Hepatocyte (in vitro differentiated cells): ENCODE data around the gene HOXC11. TPM values are rescaled to one million over a fixed set of nuclear protein-coding genes. Genes with fewer than 3 reads are reported as not detected.

ENCODE experiments used
- DNase-seq: peaks from one replicate; pipeline ENCODE4 v3.0.0-alpha.2; 2016; ENCODE audit warnings: low spot score
- H2AFZ ChIP-seq: fragments of 200-600 bp; sonication (generic); 2 replicates; pipeline ENCODE4 v1.6.0; 2016; ENCODE audit warnings: antibody characterized with exemption, mild to moderate bottlenecking
- H3K27ac ChIP-seq: fragments of 200-600 bp; sonication (generic); 2 replicates; pipeline ENCODE4 v1.5.1; 2016; ENCODE audit warnings: mild to moderate bottlenecking
- H3K27me3 ChIP-seq: fragments of 200-600 bp; sonication (generic); 2 replicates; pipeline ENCODE4 v1.6.1; 2016
- H3K36me3 ChIP-seq: fragments of 200-600 bp; sonication (generic); replicated peaks from 2 replicates; pipeline ENCODE4 v1.5.1; 2016; ENCODE audit warnings: low read depth; ENCODE audit not compliant: insufficient read depth
- H3K4me1 ChIP-seq: fragments of 200-600 bp; sonication (generic); 2 replicates; pipeline ENCODE4 v1.5.1; 2016; ENCODE audit warnings: mild to moderate bottlenecking, moderate library complexity; ENCODE audit not compliant: insufficient read depth
- H3K4me2 ChIP-seq: fragments of 200-600 bp; sonication (generic); 2 replicates; pipeline ENCODE4 v1.6.0; 2016
- H3K4me3 ChIP-seq: fragments of 200-600 bp; sonication (generic); 2 replicates; pipeline ENCODE4 v1.5.1; 2016; ENCODE audit warnings: mild to moderate bottlenecking
- H3K79me2 ChIP-seq: fragments of 200-600 bp; sonication (generic); 2 replicates; pipeline ENCODE4 v1.6.0; 2017; ENCODE audit warnings: mild to moderate bottlenecking
- H3K9me2 ChIP-seq: fragments of 200-600 bp; sonication (generic); replicated peaks from 2 replicates; pipeline ENCODE4 v1.6.0; 2017; ENCODE audit warnings: mild to moderate bottlenecking; ENCODE audit not compliant: insufficient read depth
- H3K9me3 ChIP-seq: fragments of 200-600 bp; sonication (generic); 2 replicates; pipeline ENCODE4 v1.5.1; 2016; ENCODE audit warnings: low read depth, mild to moderate bottlenecking
- H4K20me1 ChIP-seq: fragments of 200-600 bp; sonication (generic); 2 replicates; pipeline ENCODE4 v1.6.0; 2016; ENCODE audit warnings: mild to moderate bottlenecking; ENCODE audit not compliant: insufficient read depth, poor library complexity, severe bottlenecking
- CTCF ChIP-seq: fragments of 200-600 bp; sonication (generic); IDR thresholded peaks from 2 replicates; pipeline ENCODE4 v1.5.1; 2016; ENCODE audit warnings: antibody characterized with exemption, mild to moderate bottlenecking; ENCODE audit not compliant: poor library complexity
- EZH2 ChIP-seq: fragments of 200-600 bp; sonication (generic); IDR thresholded peaks from 2 replicates; pipeline ENCODE4 v1.6.1; 2016; ENCODE audit warnings: antibody characterized with exemption, mild to moderate bottlenecking, borderline replicate concordance
- EZH2phosphoT487 ChIP-seq: fragments of 200-600 bp; sonication (generic); IDR thresholded peaks from one replicate; pipeline ENCODE4 v1.6.1; 2018; ENCODE audit warnings: antibody characterized with exemption, mild to moderate bottlenecking, low read depth, moderate library complexity; ENCODE audit not compliant: unreplicated experiment, severe bottlenecking
- WGBS: methylation state at CpG from one replicate; pipeline ENCODE4 v1.1.6; 2016; ENCODE audit warnings: low lambda C conversion rate; ENCODE audit errors: missing lambda C conversion rate; 5-methylcytosine and 5-hydroxymethylcytosine counted together
- polyA plus RNA-seq: library from polyadenylated mRNA; unstranded; fragments of >200 nt; fragmentation: Nextera tagmentation; extraction: Ambion mirVana; gene quantifications from 2 replicates; pipeline ENCODE4 v1.2.1, GENCODE V29; 2016
- total RNA-seq: library from RNA; depleted of rRNA; stranded (reverse); fragments of >200 nt; gene quantifications from 2 replicates; pipeline ENCODE4 v1.2.3, GENCODE V29; 2014

The HOXC11 gene
- total and polyA plus RNA-seq, 2 experiments from 2014 or later, result 0.63 to 1.3 TPM

DNA sequence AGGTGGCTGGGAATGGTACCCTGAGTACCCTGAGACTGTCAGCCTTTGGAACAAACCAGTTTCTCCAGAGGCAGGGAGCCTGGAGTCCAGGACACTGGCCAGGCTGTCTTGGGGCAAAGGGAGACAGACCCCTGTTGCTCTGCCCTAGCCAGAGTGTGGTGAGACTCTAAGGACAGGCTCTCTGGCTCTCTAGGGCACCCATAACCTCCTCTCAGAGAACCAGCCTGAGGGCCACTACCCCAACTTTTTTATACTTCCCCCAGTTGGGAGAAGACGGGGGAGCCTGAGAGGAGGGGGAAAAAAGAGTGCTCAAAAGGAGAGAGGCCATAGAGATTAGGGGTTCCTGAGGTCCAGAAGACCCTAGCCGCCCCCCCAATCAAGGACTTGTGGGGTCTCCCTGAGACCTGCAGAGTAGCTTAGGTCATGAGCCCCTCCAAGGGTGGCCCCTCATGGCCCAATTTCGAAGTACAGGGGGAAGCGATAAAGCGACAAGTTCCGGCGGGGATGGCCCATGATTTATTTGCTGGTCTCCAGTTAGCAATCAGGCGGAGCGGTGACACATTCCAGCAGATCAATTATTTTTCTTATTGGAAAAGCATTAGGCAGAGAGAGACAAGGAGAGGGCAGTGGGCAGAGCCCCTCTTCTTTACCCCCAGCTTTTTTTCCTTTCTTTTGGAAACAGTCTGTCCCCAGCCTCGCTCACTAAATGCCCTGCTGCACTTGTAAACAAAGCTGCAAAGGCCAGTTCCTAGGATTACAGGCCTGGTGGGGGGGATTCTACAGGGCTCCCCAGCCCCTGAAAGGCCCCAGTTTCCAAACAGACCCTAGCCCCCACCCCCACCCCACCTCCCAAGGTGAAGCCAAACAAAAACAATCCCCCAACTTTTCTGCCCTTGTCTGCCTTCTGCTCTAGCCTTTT is 37.4 kb downstream of the HOXC11 start:
- no peak for DNase-seq
- Histone ChIP-seq H3K79me2 (peaks cover 4% of the 10 kb centered on the region), H3K4me2 (peak overlapping the region; percentile 95), H3K9me2 (no peaks in the 10 kb centered on the region), H3K27ac (peak overlapping the region; percentile 81), H4K20me1 (no peaks in the 10 kb centered on the region), H3K4me1 (peaks cover 15% of the 10 kb centered on the region), H2AFZ (no peak overlapping the region), H3K9me3 (no peaks in the 10 kb centered on the region), H3K36me3 (no peaks in the 10 kb centered on the region), H3K4me3 (no peak overlapping the region), H3K27me3 (peaks cover 88% of the 10 kb centered on the region)
- no peak for TF ChIP-seq EZH2
- no peak for TF ChIP-seq CTCF
- no peak for TF ChIP-seq EZH2phosphoT487
- 16% methylated on average over 9 of the region's 10 CpGs for WGBS

- Histone ChIP-seq H3K4me2 (peak overlapping the region; percentile 95), H2AFZ (no peak overlapping the region), H3K27ac (peak overlapping the region; percentile 81), H3K4me3 (peak overlapping the region; percentile 18), H3K27me3 (peaks cover 90% of the 10 kb centered on the region), H4K20me1 (no peaks in the 10 kb centered on the region), H3K9me3 (no peaks in the 10 kb centered on the region), H3K79me2 (peaks cover 4% of the 10 kb centered on the region), H3K36me3 (no peaks in the 10 kb centered on the region), H3K9me2 (no peaks in the 10 kb centered on the region), H3K4me1 (peaks cover 14% of the 10 kb centered on the region)
- TF ChIP-seq CTCF, result no peak
- TF ChIP-seq EZH2phosphoT487, result peak; percentile 8
- 7% methylated on average over 17 of the region's 17 CpGs for WGBS
- no peak for DNase-seq
Observed at GRCh38 chr12:54010972-54011664, 38.2 kb downstream of the HOXC11 start.

GRCh38 chr12:54011665-54012532 is 39.0 kb downstream of the HOXC11 start:
- H4K20me1 ChIP-seq, result no peaks in the 10 kb centered on the region
- DNase-seq, result no peak
- no peaks in the 10 kb centered on the region for H3K9me2 ChIP-seq
- H3K27me3 ChIP-seq, result peaks cover 82% of the 10 kb centered on the region
- H3K9me3 ChIP-seq, result no peaks in the 10 kb centered on the region
- peaks cover 10% of the 10 kb centered on the region for H3K4me1 ChIP-seq
- H3K4me3 ChIP-seq, result no peak overlapping the region
- H3K79me2 ChIP-seq, result peaks cover 4% of the 10 kb centered on the region
- TF ChIP-seq EZH2 (no peak), EZH2phosphoT487 (no peak), CTCF (no peak)
- no peak overlapping the region for H2AFZ ChIP-seq
- peak overlapping the region; percentile 95 for H3K4me2 ChIP-seq
- no peaks in the 10 kb centered on the region for H3K36me3 ChIP-seq
- 31% methylated on average over 14 of the region's 14 CpGs for WGBS
- peak overlapping the region; percentile 81 for H3K27ac ChIP-seq
